GM18498 (cell line): ENCODE results near the gene PLCG1.

Experiments
- ATAC-seq: cut with Tn5 transposase; IDR thresholded peaks from one replicate; pipeline ENCODE4 v1.9.1; 2021; ENCODE audit warnings: mild to moderate bottlenecking, moderate library complexity; ENCODE audit not compliant: unreplicated experiment

PLCG1 gene

DNA sequence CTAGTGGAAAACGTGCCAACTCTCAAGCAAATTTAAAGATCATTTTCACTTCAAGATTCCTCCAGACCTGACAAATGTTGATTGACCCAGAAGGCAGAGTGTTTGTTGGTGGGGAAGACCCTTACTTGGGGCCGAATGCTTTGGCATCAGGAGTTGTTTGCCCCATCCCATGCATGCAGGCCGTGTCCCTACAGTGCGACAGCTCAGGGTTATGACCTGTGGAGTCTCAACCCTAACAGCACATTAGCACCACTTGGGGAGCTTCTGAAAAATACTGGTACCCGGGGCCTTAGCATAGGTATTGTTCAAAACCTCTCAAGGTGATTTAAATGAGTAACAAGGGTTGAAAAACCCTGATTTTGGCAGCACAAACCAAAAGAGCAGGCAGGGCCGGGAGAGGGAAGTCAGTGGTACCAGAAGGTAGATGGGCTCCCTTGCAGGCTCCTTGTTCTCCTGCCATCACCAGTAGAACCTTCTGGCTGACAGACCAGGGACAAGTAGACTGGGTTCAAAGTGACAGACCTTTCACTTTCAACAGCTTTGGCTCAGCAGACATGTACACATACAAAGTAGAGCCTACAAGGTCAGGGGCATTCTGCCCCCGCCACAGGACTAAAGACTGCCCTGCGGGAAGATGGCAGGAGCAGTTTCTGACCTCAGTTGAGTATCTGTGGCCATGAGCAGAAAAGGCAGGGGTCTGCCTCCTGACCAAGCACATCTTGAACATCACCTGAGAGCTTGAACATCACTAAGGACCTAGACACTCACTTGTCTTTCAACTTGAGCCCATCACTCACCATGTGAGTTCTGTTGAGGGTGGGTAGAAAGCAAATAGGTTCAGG lies 39.6 kb downstream of the PLCG1 start:
- ATAC-seq, result no peak

DNA sequence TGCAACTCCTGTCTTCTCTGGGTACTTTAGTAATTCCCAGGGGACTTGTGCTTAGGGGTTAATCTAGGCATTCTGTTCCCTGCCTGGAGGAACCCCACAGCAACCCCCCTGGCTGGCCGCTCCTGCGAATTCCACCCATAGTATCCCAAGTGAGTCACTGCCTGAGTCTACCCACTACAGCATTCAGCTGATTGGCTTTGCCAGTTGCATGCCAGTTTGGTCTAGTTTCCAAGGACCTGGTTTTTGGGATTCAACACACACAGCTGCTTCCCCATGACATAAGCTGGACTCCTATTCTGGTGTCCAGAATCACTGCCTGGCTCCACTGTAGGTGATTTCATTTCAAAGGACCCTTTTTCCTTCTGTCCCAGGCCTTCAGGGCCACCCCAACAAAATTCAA lies 40.3 kb downstream of the PLCG1 start:
- no peak for ATAC-seq

DNA sequence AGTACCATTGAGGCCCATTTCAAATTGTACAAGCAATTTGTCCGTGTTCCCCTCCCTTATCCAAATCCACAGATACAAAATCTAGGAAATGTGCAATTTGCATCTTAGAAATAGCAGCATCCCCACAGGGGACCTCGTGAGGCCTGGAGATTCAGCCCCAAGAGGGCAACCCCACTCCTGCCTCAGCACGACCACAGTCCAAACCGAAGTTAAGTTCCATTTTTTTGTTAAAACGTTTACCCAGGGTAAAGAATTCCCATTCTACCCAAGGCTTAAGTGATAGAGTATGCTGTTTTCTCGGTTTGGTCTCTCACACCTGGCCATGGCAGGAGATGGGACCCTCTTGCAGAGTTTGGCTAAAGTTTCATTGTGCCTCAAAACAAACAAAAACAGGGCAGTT lies 41.2 kb downstream of the PLCG1 start:
- no peak for ATAC-seq

DNA sequence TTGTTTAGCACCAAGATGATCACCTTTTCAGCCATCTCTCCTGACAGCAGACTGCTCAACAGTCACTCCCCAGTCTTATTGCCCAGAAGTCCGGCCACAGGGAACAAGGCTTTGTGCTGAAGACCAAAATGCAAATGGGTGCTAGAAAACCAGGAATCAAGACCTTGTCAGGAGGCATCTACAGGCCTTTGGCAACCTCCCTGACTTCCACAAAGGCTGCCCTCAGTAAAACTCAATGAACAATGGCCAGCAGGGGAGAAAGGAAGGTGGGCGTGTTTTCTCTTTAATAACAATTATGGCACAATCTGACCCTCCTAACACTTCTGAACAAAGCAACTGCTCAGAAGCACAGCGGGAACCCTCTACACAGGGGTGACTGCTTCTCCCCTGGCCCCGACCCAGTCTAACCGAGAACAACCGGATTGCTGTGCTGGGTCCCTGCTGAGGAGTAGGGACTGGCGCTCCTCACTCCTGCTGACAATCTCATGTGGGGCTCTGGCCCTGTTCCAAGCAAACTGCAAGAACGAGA lies 41.6 kb downstream of the PLCG1 start:
- ATAC-seq, result no peak

DNA sequence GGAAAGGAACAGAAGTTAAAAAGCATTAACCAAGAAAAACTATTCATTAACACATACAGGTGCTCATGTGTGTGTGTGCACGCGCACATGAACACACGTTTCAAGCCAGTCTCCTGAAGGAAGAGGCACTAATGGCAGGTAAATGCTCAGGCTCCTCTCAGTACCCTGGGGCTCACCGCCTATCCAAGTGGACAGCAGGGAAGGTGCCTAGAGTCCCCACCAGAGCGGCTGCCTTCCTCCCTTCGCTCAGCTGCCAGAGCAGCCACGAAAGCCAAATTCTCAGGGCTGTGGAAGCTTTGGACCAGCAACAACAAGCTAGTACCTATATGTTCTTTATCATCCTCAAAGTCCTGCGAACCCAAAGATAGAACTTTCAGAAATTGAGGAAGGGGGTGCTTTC lies 42.6 kb downstream of the PLCG1 start:
- ATAC-seq, result no peak

DNA sequence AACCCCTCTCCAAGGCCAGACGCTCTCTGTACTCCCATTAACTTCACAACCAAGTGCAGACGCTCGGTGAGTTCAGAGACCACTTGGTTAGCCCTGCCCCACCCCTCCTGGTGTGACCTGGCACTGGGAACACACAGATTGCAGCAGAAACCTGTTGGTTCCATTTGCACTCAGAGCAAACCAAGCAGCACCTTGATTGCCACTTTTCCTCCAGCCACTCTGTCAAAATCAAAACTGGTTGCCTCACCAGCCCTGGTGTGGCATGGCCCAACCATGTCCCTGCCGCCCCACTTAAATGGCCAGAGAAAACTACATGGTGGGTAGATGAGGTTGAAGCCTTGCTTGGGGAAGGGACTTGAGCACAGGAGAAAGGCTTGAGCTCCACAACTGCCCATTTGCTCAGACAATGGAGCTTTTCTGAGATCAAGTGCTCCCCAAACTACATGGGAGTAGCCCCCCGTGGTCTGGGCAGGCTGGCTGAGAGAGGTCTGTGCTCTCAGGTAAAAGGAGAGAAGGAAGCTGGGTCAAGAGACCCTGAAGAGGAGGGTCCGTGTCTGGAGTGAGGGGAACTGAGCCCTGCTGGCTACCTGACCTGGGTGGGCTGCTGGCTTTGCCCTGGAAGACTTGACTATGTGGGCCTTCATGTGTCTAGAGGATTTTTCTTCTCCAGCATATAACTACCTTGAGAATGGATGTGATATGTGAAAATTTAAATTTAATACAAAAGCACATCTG lies 43.4 kb downstream of the PLCG1 start:
- no peak for ATAC-seq

DNA sequence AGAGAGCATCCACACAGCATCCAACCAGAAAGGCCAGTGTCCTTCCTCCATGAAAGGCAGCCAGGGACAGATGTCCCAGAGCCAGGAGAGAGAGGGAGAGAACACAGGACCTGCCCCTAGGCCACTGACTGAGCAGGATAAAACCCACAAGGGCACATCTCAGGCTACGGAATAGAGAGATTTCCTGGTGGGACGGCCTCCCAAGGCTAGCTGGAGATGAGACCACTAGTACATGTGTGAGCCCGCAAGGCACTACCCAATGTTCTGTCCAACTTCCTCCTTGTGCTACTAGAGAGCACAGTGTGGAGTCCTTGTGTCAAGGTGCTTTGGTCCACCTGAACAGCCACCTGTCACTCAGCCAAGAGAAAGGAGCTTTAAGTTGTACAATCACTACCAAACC lies 44.2 kb downstream of the PLCG1 start:
- ATAC-seq, result no peak

DNA sequence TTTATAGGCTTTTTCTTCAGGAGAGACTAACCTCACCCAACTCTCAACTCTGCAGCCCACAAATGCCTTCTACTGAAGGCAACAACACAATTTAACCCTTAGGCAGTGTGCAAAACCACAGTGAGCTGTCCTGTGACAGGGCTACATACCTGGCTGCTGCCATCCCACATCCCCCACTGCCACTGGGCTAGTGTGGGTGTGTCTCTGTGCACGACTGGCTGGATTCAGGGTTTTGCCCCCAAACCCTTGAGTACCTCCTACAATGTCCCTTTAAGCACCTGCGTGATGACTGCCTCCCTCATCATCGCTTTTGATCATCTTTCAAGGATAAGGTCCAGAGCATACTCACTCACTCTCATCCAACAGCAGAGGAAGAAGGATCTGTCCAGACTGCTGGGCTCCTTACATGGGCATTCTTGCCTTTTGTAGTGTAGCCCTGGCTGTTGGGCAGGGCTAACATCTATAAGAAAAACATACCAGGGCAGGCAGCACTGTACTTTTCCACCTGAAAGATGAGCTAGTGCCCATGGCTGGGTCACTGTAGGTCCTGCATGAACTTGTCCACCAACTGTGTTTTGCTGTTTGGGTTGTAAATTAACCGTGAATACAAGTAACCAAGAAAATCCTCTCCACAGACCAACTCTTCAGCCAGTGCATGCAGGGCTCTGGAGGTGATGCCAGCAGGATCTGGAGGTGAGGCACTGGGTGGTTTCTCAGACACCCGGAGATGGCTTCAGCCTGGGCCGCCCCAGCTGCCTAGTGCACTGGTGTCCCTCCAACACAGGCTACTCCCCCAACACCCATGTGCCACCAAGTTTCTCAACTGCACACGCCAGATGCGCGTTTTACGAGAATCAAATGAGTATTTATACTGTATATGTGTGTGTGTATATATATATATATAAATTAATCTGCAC lies 45.2 kb downstream of the PLCG1 start:
- ATAC-seq, result no peak

DNA sequence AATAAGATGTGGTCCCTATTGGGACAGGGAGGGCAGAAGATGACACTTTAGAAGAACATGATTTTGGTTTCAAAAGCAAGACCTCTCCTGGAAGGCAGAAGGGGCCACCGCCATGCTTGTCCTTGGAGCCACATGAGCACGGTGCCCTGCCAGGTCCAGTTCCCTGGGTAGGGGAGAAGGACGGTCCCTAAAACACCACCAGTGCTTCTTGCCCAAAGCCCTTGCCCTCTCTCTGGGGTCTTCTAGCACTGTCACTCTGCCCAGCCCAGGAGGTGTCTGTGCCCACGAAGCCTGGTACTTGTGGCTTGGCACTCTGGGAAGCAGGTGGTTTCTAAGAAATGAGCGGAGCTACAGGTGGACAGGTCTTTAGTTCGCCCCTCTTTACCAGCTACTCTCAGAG lies 46.0 kb downstream of the PLCG1 start:
- no peak for ATAC-seq

DNA sequence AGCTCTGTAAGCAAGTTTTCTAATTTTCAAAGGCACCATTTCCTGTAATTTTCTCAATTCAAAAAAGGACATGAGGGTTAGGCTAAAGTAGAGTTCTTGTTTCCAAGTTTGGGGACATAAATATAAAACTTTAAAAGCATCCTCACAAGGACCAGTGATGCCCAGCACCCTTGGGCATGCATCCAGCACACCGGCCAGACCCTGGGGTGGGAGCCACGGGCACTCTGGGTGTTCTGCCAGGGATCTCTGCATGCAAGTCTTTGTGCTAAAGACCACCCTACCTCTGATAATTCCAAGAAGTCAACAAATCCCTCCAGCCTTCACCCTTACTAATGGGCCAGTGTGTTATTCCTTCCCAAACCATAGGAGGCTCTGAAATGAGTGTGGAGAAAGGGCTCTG lies 46.5 kb downstream of the PLCG1 start:
- ATAC-seq, result no peak

DNA sequence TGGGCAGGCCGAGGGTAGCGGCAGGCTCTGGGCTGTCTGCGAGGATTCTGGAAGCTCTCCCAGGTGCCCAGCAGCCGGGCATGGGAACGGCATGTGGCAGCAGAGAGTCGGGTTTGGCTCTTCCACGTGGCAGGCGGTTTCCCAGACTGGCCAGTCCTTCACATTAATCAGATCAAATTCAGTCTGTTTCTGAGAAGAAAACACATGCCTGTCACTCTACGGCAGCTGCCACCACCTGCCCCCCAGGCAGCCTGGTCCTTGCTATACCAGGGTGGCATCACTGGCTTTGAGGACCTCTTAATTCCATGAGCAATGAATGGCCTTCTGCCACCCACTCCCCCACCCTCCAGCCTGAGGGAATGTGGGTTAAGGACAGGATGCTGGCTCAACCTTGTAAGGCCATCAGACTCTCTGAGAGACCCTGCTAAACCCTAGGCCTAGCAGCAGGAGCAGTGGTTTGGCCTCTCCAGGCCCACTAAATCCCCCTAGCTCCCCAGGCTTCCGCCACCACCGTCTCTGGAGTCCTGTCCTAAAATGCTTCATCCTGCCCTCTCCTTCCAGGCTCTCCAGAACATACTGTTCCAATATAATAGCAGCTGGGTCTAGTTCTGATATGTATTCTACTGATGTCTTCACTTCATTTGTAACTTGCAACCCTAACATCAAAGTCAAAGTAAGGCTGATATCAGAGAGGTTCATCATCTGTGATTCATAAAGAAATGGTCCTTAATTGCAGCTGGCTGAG lies 47.8 kb downstream of the PLCG1 start:
- no peak for ATAC-seq

DNA sequence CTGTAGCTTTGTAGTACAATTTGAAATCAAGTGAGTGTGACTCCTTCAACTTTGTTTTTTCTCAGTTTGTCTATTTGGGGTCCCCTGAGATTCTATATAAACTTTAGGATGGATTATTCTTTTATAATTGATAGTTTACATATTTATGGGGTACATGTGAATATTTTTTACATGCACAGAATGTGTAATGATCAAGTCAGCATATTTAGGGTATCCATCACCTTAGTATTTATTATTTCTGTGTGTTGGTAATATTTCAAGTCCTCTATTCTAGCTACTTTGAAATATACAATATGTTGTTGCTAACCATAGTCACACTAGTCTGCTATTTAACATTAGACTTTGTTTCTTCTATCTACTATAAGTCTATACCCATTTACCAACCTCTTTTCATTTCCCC lies 50.3 kb downstream of the PLCG1 start:
- no peak for ATAC-seq

DNA sequence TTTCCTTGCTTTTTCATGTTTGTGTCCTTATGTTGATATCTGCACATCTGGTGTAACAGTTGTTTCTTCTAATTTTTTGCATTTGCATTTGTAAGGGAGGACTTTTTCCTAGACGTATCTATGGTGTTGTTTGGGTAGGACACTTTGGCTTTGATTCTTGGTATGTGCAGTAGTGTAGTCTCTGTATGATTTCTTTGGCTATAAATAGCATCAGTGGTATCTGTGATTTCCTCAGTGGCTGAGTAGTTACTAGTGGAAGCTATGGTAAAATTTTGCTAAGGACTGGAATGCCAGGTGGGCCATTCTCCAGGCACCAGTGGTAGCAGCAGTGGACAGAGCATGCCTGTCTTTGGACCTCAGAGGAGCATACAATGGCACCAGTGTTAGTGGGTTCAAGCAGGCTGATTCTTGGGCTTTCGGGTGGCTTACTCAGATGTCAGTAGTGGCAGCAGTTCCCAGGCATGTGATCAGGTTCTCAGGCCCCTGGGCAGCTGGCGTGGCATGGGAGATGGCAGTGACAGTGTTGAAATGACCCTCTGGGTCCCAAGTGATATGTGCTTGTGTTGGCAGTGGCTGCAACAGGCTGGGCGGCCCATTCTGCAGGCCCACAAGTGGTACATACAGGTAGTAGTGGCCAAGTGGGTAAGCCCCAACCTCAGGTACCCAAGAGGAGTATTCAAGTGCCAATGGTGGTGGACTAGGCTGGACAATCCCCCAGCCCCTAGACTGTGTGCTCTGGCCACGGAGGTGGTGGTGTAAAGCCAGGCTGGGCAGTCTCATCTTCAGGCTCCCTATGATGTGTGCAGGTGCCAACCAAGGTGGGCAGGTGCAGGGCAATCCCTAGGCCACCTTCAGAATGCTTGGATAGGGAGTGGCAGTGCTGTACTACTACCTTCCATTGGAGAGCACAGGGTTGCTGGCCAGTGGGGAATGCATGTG lies 54.5 kb downstream of the PLCG1 start:
- no peak for ATAC-seq

DNA sequence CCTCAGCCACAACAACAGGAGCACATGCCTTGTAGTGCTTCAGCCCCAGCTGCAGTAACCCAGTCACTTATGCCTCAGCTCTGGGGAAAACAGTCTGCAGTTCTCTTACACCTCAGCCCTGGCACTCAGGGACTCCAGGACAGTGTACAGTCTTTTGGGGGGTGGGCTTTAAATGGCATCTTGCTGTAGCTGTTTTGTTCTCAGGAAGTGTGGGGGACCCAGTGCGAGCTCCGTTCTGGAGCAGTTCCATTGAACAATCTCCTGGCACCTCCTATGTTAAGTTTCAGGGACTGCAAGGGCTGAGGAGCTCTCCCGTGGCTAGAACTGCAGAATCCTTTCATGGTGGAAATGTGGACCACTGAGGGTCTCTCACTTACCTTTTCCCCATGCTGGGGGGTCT lies 55.2 kb downstream of the PLCG1 start:
- ATAC-seq, result no peak

DNA sequence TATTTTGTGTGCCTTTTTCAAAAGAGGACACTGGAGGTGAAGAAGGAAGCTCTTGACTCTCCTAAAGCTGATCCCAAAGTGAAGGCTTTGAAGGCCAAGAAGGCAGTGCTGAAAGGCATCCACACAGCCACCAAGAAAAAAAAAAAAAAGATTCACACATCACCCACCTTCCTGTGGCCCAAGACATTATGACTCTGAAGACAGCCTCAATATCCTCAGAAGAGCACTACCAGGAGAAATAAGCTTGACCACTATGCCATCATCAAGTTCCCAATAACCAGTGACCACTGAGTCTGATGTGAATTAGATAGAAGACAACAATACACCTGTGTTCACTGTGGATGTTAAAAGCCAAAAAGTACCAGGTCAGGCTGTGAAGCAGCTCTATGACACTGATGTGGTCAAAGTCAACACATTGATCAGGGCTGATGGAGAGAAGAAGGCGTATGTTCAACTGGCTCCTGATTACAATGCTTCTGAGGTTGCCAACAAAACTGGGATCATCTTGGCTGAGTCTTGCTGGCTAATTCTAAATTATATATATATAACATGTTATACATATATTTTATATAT lies 59.4 kb downstream of the PLCG1 start:
- ATAC-seq, result no peak

DNA sequence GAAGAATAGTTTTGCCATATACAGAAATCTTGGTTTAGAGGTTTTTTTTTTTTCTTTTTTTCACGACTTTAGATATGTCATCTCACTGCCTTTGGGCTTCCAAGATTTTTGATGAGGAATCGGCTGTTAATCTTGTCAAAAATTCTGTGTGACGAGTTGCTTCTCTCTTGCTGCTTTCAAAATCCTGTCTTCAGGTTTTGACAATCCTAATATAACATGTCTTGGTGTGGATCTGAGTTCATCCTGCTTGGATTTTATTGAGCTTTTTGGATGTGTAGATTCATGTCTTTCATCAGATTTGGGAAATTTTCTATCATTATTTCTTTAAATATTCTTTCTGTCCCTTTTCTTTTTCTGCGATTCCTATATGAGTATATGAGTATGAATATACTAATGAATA lies 61.1 kb downstream of the PLCG1 start:
- no peak for ATAC-seq

DNA sequence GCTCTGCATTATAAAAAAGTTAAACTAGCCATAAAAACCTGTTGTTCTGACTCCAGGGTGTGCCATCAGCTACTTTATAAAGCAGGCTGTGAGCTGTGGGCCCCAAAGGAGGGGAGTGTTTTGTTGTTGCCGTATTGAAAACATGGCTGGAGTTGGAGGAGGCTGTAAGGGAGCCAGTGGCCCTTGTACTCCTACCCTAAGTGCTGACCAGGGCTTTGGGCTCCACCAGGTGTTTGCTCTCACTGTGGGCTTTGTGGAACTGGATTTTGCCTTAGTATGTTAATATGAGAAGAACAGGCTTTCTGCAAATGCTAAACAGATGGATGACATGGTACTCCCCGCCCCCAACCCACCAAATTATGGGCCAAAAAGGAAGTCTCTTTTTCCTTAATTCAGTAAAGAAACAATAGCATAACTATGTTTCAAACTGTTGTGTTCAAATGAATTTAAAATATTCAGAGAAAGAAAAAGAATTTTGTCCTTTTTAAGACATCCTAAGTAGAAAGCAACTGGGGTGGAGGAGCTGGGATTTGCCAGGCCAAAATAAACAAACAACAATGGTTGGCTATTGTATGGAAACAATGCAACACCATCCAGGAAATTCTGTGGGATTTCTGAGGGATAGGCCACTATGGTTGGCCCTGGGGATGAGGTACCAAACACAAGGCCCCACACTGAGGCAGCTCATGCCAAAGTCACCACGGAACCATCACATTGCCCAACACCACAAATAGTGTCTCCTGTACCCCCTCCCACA lies 63.3 kb downstream of the PLCG1 start:
- no peak for ATAC-seq

DNA sequence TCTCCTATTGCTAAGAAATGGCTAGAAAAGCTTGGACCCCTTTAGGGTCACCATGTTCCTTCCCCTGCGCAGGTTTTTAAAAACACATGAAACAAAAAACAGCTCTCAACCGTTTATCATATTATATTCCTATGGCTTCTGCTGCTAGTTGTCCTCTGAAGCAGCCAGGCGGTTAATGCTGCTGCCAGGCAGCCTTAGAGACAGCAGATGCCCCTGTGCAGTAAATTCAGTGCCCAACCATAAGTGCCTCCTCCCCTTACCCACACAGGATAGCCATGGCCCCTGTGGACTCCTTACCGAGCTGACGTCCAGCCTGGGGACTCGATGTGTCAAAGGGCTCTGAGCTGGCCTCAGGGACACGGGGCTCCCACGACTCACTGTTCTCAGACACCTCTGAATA lies 64.4 kb downstream of the PLCG1 start:
- no peak for ATAC-seq
